ENCODE measurements around the gene FAM118B. TPM values are rescaled to one million over a fixed set of nuclear protein-coding genes. Genes with fewer than 3 reads are reported as not detected.

FAM118B gene
- total and polyA plus RNA-seq, 2 of the 8 experiments (the other 6 are each of a cell fraction or from before 2014, with no cell fraction given), result 25.3 to 48.3 TPM

DNA sequence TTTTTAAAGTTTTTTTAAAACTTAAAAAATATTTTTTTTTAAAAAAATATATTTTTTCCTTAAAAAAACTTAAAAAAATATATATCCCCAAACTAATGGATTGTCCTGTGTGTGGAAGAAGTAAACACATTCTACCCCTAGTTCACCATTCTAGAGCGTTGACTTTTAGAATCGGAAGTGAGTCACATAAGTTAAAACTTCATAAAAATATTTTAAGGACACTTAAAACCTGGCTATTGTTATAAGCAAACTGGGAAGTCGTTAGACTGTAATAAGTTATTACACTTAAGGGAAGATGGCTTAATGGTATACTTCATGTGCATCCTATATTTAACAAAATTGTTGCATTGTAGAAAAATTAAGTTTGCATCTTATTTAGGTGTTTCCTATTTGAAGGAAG is 21.1 kb downstream of the FAM118B start:
- no peak overlapping the region for H3K9ac ChIP-seq (replicated peaks in 1 of 4; ENCODE audit: extremely low read depth in 1 of 4, low read depth in 3 of 4, low read length in 3 of 4)
- POLR2A ChIA-PET (ENCODE audit: partially characterized antibody), result no interaction called here
- no peak overlapping the region for H3K4me2 ChIP-seq (ENCODE audit: insufficient read depth in 1 of 2, low read depth in 2 of 2, low read length in 2 of 2)
- no peak overlapping the region for H4K5ac ChIP-seq (ENCODE audit: insufficient read length, low read depth, low read length)
- no peak overlapping the region for H3K56ac ChIP-seq (replicated peaks; ENCODE audit: insufficient read length, low read depth, low read length)
- H3K4me3 ChIP-seq (ENCODE audit: extremely low read depth in 1 of 4, insufficient read depth in 2 of 4, low read depth in 3 of 4, low read length in 4 of 4), result no peak overlapping the region
- H2BK12ac ChIP-seq (ENCODE audit: low read depth, low read length), result no peak overlapping the region
- peaks cover 0 to 13% of the 10 kb centered on the region in 2 experiments; a peak in 2 of 4 replicates for H3K79me2 ChIP-seq (ENCODE audit: control insufficient read depth in 1 of 2, insufficient read depth in 2 of 2, low read length in 2 of 2)
- no peak overlapping the region for H3K27ac ChIP-seq (ENCODE audit: low read depth, low read length)
- no peak overlapping the region for H4K8ac ChIP-seq (ENCODE audit: extremely low read depth, insufficient read depth, low read length)
- H2BK15ac ChIP-seq (ENCODE audit: low read length), result no peak overlapping the region
- H4K91ac ChIP-seq (replicated peaks; ENCODE audit: insufficient read length, low read length), result no peak overlapping the region
- no peak for FAIRE-seq
- CTCF ChIA-PET (ENCODE audit: partially characterized antibody), result interaction anchor here (0.7 kb wide), 1 partner anchor 375 kb away, joined by 3 read pairs; no protein-coding TSS in a partner anchor
- no peak overlapping the region for H2AFZ ChIP-seq (ENCODE audit: low read length)
- H3K36me3 ChIP-seq (ENCODE audit: control insufficient read depth in 2 of 4, insufficient read depth in 4 of 4, low read length in 3 of 4), result peaks cover 0 to 14% (median 2%) of the 10 kb centered on the region in 4 experiments; a peak in 5 of 8 replicates
- H3K23ac ChIP-seq (ENCODE audit: insufficient read length), result no peak overlapping the region
- H3K18ac ChIP-seq (ENCODE audit: extremely low read depth, low read length), result no peak overlapping the region
- WGBS, 2 experiments (ENCODE audit: extremely low coverage in 1 of 2, insufficient coverage in 1 of 2, insufficient read length in 1 of 2, insufficient replicate concordance in 2 of 2, low coverage in 1 of 2, low lambda C conversion rate in 2 of 2, missing lambda C conversion rate in 1 of 2), result 88% methylated on average over 3 of the region's 3 CpGs; no CpG with 5 or more reads in 1 of the 2 experiments
- no peaks in the 10 kb centered on the region for H3K23me2 ChIP-seq (ENCODE audit: low read depth, low read length)
- no peak overlapping the region for H2BK5ac ChIP-seq (ENCODE audit: low read depth, low read length)
- no peaks in the 10 kb centered on the region for H3K9me3 ChIP-seq (ENCODE audit: insufficient read depth in 2 of 2, low read depth in 1 of 2, low read length in 1 of 2)
- H3K14ac ChIP-seq (ENCODE audit: insufficient read length), result no peak overlapping the region
- TF ChIP-seq RFX5 (IDR thresholded peaks at IDR 0.05; ENCODE audit: borderline replicate concordance, low read depth, low read length) (no peak), TEAD4 (IDR thresholded peaks at IDR 0.05; ENCODE audit: low read depth, low read length) (no peak), CHD1 (IDR thresholded peaks at IDR 0.05; ENCODE audit: low read depth, low read length) (no peak), KDM5A (IDR thresholded peaks at IDR 0.05; ENCODE audit: low read length) (no peak), CHD2 (IDR thresholded peaks at IDR 0.05; ENCODE audit: low read length) (no peak), POU5F1 (IDR thresholded peaks at IDR 0.05; ENCODE audit: low read depth, low read length) (no peak), SP2 (IDR thresholded peaks at IDR 0.05; ENCODE audit: low read length) (no peak), CBX5 (IDR thresholded peaks at IDR 0.05; ENCODE audit: low read depth, low read length) (no peak)
- TF ChIP-seq, protein P1, sequence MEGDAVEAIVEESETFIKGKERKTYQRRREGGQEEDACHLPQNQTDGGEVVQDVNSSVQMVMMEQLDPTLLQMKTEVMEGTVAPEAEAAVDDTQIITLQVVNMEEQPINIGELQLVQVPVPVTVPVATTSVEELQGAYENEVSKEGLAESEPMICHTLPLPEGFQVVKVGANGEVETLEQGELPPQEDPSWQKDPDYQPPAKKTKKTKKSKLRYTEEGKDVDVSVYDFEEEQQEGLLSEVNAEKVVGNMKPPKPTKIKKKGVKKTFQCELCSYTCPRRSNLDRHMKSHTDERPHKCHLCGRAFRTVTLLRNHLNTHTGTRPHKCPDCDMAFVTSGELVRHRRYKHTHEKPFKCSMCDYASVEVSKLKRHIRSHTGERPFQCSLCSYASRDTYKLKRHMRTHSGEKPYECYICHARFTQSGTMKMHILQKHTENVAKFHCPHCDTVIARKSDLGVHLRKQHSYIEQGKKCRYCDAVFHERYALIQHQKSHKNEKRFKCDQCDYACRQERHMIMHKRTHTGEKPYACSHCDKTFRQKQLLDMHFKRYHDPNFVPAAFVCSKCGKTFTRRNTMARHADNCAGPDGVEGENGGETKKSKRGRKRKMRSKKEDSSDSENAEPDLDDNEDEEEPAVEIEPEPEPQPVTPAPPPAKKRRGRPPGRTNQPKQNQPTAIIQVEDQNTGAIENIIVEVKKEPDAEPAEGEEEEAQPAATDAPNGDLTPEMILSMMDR (IDR thresholded peaks at IDR 0.05; ENCODE audit: control extremely low read depth in 1 of 3, insufficient read depth in 1 of 3, low read depth in 1 of 3, low read length in 3 of 3), result no peak
- H3K79me1 ChIP-seq (ENCODE audit: low read depth, low read length), result 0 out of 2 replicates have a peak, but pooled peaks cover 4% of the 10 kb centered on the region
- no peak overlapping the region for H3K4ac ChIP-seq (replicated peaks; ENCODE audit: insufficient read length, low read depth, low read length)
- H2BK120ac ChIP-seq (replicated peaks; ENCODE audit: low read depth, low read length), result no peak overlapping the region
- no peaks in the 10 kb centered on the region for H3K27me3 ChIP-seq (replicated peaks in 1 of 4; ENCODE audit: control insufficient read depth in 3 of 4, extremely low read depth in 1 of 4, insufficient read depth in 3 of 4, low read length in 3 of 4)
- no peaks in the 10 kb centered on the region; a peak in 1 of 7 replicates for H3K4me1 ChIP-seq (replicated peaks in 1 of 4; ENCODE audit: control insufficient read depth in 3 of 4, insufficient read depth in 4 of 4, low read length in 3 of 4)
- peaks cover 0 to 3% of the 10 kb centered on the region in 2 experiments for H4K20me1 ChIP-seq (replicated peaks in 1 of 2; ENCODE audit: control insufficient read depth in 1 of 2, insufficient read depth in 2 of 2, low read length in 2 of 2)
- H2BK20ac ChIP-seq (ENCODE audit: low read length), result no peak overlapping the region
- no peak overlapping the region for H2AK5ac ChIP-seq (ENCODE audit: low read depth, low read length)
- no peak for DNase-seq (ENCODE audit: low read depth in 1 of 2, low spot score in 2 of 2)
